Measurements from ENCODE around the gene ARFRP1.

Gene ARFRP1

DNA sequence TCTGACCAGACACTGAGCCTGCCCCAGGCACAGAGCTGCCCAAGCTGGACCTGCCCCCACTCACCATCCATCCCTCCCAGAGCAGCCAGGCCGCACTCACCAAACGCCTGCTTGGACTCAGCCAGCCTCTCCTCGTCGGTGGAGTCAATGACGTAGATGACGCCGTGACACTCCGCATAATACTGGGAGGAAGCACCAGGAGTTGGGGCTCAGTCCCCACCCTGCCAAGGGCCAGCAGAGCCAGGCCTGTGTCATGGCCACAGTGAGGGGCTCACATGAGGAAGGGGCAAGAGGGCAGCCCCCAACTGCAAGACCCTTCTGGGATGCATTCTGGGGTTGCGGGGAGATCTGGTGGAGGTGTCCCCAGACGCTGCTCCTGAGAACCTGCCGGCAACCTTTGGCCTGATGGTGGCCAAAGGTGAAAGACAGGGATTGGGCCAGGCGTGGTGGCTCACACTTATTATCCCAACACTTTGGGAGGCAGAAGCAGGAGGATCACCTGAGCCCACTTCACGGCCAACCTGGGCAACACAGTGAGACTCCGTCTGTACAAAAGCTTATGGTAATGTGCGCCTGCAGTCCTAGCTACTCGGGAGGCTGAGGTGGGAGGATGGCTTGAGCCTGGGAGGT lies 5.6 kb downstream of the ARFRP1 start:
- DNase-seq (ENCODE audit: low spot score) (no peak), FAIRE-seq (no peak)

DNA sequence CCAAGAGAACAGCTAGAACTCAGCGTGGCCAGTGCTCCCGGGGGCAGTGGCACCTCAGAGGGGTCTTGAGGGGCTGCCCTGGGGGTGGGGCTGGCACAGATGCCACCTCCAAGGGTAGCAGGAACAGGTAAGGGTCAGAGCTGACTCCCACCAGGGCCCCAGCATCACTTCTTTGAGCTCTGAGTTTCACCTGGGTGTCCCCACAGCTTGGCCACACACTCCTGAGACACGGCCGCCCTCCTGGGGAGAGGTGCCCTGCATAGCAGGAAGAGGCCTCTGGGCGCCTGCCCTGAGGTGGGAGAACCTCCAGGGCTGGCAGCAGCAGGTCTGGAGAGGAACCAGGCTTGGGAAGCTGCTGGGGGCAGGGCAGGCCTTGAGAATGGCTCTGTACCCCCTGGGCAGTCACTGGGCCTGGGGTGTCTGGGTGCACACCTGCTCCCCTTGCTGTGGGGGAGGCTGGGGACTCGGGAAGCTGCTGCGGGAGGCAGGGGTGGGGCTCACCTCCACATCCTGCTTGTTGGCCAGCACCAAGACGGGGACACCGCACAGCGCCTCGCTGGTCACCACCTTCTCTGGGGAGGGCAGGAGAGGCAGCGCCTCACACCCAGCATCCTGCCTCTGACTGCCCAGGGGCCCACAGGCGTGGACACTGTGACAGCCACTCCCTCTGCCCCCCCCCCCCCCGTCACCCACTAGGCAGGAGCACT lies 6.3 kb downstream of the ARFRP1 start:
- FAIRE-seq (no peak), DNase-seq (ENCODE audit: low spot score) (no peak)

DNA sequence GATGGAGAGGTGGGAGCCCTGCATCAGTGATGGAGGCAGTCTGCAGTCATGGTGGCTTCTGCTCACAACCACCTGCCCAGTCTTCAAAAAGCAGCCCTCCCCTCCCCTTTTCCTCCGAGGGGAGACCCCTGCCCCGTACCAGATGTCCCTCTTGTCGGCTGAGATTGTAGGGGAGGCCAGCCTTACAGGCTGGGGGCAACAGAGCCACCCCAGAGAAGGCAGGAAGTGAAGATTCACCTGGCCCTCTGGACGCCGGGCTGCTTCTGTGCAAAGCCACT lies 6.8 kb downstream of the ARFRP1 start:
- no peak for FAIRE-seq

DNA sequence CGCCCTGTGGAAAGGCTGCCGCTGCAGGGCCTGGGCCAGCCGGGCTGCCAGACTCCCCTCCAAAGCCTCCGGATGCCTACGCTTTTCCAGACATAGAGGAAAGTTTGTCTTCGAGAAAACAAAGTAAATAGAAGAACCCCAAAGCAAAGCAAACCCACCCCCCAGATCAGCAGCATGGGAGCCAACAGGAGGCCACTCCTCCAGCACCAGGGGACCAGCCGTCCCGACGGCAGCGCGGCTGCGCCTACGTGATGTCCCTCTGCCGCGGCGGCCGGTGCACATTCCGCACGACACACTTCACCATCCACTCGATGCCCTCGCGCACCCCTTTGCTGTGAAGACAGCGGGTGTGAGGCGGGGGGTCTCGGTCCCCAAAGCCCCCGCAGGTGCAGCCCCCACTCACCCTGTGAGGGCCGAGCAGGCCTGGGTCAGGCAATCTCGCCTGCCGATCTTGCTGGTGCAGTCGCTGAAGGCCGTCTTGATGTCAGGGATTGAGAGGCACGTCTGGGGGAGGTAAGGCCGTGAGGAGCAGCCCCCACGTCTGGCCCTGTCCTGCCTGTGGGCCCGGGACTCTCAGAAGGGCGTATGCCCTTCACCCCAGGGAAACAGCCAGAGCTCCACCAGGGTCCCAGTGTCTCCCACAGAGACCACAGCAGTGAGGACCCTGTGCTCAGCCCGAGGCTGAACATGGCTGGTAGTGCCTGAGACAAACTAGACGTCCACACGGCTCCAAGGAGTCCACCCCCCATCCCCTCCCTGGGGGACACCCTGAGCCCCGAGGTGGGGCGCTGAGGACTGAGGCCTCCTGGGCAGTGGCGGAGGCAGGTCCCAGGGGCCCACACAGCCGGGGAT lies 7.4 kb downstream of the ARFRP1 start:
- FAIRE-seq (no peak), DNase-seq (ENCODE audit: low spot score) (no peak)

More for the DNA sequence above, 6.8 kb downstream of the ARFRP1 start:
- no peak for DNase-seq (ENCODE audit: low spot score)

DNA sequence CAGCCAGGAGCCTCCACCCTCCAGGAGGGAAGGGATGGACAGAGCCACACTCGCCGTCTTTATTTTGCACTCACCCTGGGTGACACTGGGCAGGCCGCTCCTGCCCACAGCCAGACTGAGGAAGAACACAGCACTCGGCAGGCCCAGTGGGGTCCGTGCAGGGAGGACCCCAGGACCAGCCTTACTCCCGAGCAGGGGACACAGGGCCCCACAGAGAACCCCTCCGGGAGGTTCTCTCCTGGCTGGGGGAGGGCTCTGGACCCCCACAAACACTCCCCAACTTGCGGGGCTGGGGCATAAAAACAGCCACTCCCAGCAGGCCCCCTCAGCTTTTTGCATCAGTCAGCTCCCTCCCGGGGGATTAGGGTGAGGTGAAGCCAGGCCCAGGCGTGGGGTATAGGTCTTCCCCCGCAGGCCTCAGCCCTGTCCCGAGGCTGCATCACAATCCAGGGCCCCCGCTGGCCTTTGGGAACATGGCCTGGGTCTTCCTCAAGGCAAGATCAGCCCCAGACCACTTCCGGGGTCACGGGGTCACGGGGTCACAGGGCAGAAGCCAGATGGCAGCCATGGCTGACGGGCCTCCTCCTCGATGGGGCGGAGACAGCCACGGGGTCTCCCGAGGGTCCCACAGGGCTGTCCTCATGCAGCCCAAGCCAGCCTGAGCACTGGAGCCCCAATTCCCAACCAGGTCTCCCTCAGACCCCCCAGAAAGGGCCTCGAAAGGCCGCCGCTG lies 8.1 kb downstream of the ARFRP1 start:
- no peak for FAIRE-seq
- no peak for DNase-seq (ENCODE audit: low spot score)

DNA sequence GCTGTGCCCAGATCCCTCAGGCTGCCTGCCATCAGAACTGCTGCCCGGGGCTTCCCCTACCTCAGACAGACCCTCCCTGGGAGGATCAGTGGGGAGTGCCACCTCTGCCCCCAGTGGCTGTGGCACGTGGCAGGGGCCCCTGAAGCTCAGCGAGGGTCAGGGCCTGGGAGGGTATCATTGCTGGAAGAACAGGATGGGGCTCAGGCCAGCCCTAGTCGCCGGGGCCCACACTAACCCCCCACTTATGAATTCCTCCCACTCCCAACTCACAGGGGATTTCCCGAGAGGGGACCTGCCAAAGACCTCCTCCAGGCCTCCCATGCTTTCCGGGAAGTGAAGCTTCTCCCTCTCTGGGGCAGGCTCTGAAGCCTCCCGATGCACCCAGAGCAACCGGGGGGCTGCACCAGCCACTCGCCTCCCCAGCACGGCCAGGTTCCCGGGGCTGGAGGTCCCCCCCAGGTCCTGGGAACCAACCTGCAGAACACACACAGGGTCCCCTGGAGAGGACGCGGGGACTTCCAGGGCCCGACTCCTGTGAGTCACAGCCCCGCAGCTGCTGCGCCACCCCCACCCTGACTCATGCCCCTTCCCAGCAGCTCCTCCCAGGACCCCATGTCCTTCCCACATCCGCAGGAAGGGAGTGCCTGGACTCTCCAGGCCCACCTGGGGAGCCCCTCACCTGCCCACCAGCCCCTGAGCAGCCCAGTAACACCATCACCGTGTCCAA lies 8.9 kb downstream of the ARFRP1 start:
- DNase-seq (ENCODE audit: low spot score), result peak; percentile 93
- no peak for FAIRE-seq

DNA sequence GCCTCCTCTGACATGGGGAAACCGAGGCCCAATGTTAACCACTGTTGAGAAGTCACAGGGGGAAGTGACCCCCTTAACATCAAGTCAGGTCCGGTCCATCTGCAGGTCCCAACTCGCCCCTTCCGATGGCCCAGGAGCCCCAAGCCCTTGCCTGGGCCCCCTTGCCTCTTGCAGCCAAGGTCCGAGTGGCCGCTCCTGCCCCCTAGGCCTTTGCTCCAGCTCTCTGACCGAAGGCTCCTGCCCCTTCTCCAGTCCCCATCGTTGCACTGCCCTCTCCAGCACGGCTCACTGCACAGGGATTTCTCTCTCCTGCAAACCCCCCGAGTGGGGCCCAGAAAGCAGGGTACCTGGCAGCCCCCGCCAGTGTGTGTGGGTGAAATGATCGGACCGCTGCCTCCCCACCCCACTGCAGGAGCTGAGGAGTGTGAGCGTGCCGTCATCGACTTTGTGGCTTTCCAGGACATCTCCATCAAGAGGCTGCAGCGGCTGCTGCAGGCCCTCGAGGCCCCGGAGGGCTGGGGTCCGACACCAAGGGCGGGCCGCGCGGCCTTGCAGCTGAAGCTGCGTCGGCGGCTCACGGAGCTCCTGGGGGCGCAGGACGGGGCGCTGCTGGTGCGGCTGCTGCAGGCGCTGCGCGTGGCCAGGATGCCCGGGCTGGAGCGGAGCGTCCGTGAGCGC lies 9.8 kb downstream of the ARFRP1 start:
- no peak for FAIRE-seq
- DNase-seq (ENCODE audit: low spot score), result no peak

DNA sequence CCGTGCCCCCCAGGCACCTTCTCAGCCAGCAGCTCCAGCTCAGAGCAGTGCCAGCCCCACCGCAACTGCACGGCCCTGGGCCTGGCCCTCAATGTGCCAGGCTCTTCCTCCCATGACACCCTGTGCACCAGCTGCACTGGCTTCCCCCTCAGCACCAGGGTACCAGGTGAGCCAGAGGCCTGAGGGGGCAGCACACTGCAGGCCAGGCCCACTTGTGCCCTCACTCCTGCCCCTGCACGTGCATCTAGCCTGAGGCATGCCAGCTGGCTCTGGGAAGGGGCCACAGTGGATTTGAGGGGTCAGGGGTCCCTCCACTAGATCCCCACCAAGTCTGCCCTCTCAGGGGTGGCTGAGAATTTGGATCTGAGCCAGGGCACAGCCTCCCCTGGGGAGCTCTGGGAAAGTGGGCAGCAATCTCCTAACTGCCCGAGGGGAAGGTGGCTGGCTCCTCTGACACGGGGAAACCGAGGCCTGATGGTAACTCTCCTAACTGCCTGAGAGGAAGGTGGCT lies 10.4 kb downstream of the ARFRP1 start:
- no peak for DNase-seq (ENCODE audit: low spot score)
- FAIRE-seq, result no peak

DNA sequence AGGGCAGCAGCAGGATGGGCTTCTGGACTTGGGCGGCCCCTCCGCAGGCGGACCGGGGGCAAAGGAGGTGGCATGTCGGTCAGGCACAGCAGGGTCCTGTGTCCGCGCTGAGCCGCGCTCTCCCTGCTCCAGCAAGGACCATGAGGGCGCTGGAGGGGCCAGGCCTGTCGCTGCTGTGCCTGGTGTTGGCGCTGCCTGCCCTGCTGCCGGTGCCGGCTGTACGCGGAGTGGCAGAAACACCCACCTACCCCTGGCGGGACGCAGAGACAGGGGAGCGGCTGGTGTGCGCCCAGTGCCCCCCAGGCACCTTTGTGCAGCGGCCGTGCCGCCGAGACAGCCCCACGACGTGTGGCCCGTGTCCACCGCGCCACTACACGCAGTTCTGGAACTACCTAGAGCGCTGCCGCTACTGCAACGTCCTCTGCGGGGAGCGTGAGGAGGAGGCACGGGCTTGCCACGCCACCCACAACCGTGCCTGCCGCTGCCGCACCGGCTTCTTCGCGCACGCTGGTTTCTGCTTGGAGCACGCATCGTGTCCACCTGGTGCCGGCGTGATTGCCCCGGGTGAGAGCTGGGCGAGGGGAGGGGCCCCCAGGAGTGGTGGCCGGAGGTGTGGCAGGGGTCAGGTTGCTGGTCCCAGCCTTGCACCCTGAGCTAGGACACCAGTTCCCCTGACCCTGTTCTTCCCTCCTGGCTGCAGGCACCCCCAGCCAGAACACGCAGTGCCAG lies 11.0 kb downstream of the ARFRP1 start, which contains the start of gene TNFRSF6B:
TSS of gene TNFRSF6B (plus strand) at position 25 of the 729 bp plus-strand sequence. CDS start at position 141, 116 bp downstream.
- FAIRE-seq (no peak), DNase-seq (ENCODE audit: low spot score) (no peak)

DNA sequence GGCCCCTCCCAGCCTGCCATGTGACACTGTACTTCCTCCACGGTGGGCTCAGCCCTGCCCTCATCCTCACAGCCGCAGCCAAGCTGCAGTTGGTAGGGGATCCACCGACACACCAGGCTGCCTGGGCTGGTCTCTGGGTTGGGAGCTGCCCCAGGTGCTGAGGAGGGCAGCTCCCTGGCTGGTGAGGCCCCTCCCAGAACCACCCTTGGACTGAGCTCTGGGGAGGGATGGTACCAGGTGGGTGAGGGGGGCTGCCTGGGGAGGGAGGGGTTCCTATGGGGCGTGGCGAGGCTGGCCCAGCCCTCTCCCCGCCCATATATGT lies 11.5 kb downstream of the ARFRP1 start:
- DNase-seq (ENCODE audit: low spot score), result no peak
- FAIRE-seq, result no peak

DNA sequence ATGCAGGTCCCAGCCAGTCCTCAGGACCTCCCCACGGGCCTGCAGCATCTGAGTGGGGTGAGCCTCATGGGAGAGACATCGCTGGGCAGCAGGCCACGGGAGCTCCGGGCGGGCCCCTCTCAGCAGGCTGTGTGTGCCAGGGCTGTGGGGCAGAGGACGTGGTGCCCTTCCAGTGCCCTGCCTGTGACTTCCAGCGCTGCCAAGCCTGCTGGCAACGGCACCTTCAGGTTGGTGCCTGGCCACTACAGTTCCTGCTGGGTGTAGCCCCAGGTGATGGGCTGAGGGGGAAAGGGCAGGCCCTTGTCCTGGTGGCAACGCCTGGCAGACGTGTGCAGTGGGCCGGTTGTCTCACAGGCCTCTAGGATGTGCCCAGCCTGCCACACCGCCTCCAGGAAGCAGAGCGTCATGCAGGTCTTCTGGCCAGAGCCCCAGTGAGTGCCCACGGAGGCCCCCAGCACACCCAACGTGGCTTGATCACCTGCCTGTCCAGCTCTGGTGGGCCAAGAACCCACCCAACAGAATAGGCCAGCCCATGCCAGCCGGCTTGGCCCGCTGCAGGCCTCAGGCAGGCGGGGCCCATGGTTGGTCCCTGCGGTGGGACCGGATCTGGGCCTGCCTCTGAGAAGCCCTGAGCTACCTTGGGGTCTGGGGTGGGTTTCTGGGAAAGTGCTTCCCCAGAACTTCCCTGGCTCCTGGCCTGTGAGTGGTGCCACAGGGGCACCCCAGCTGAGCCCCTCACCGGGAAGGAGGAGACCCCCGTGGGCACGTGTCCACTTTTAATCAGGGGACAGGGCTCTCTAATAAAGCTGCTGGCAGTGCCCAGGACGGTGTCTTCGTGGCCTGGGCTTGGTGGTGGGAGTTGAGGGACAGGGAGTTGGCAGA lies 12.1 kb downstream of the ARFRP1 start:
- FAIRE-seq (no peak), DNase-seq (ENCODE audit: low spot score) (no peak)

DNA sequence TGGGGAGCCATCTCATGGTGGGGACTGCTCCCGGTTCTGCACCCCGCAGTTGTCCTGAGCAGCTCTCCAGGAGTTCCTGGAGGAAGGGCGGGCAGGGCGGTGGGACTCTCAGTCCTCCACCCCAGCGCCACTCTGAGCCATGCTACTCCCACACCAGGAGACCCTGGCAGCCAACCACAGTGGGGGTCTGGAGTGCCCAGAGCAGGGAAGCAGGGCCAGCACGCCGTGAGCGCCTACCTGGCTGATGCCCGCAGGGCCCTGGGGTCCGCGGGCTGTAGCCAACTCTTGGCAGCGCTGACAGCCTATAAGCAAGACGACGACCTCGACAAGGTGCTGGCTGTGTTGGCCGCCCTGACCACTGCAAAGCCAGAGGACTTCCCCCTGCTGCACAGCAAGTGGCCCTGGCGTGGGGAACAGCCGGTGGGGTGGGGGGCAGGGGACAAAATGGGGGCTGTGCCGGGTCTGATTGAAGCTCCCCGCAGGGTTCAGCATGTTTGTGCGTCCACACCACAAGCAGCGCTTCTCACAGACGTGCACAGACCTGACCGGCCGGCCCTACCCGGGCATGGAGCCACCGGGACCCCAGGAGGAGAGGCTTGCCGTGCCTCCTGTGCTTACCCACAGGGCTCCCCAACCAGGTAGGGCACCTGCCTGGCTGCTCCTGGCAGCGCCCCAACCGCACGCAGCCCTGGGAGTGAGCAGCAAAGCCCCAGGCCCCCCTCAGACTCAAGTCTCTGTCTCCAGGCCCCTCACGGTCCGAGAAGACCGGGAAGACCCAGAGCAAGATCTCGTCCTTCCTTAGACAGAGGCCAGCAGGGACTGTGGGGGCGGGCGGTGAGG lies 13.0 kb downstream of the ARFRP1 start:
- DNase-seq (ENCODE audit: low spot score), result no peak
- FAIRE-seq, result no peak

DNA sequence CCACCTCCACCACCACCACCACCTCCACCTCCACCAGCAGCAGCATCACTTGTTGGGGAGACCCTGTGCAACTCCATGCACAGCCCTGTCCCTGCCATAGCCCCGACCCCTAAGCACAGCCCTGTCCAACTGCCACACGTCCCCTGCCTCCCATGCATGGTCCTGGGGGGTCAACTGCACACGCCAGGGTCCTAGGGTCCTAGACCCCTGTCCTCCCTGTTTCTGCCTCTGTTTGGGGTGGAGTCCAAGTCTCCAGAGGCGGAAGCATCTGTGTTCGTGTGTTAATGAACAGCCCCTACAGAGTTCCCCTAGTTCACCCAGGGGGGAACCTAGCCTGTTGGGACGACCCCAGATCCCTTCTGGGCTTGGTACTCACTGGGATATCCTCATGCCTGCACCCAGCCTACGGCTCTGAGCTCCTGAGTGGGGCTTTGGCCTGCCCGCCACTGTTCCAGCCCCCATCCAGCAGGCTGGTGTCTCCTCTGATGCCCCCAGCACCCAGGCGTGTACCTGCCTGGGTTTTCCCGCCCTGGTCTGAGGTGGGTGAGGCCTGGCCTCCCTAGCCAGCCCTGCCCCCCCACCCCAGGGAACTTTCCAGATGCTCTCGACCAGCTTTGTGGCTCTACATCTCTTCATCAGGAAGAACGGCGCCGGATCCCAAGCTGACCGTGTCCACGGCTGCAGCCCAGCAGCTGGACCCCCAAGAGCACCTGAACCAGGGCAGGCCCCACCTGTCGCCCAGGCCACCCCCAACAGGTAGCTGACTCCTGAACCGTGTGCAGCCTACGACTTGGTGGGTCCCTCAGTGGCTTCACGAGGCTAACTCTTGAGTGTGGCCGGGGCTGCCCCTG lies 13.8 kb downstream of the ARFRP1 start:
- no peak for DNase-seq (ENCODE audit: low spot score)
- no peak for FAIRE-seq

DNA sequence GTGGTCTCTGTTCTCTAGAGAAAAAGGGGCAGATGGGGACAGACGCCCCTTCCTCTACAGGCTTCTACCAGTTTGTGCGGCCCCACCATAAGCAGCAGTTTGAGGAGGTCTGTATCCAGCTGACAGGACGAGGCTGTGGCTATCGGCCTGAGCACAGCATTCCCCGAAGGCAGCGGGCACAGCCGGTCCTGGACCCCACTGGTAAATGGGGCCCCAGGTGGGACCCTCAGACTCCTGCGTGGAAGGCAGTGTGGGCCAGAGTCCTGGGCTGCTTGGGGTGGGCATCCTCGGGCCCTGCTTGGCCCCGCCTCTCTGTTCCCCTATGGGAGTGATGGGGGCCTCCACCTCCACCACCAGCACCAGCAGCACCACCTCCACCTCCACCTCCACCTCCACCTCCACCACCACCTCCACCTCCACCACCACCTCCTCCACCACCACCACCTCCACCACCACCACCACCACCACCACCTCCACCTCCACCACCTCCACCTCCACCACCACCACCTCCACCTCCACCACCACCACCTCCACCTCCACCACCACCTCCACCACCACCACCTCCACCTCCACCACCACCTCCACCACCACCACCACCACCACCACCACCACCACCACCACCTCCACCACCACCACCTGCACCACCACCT lies 14.6 kb downstream of the ARFRP1 start:
- DNase-seq (ENCODE audit: low spot score), result no peak

DNA sequence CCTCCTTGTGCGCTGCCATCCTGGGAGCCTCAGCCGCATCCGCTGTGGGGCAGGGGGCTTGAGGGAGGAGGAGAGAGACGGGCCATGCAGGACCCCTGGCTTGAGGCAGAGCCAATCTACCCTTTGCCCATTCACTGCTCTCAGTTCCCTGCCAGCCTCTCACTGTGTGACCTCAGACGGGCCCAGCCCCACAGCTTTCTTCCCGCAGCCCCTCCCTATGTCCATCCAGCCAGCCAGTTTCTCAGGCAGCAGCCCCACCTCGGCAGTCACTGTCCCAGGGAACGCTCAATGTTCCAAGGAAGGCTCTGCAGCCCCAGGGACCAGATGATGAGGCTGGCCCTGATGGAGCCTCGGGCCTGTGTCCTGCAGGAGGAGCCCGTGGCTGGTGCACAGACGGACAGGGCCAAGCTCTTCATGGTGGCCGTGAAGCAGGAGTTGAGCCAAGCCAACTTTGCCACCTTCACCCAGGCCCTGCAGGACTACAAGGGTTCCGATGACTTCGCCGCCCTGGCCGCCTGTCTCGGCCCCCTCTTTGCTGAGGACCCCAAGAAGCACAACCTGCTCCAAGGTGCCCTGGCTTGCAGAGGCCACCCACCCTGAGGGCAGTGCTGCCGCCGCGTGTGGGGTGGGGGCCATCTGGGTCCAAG lies 15.2 kb downstream of the ARFRP1 start:
- FAIRE-seq (no peak), DNase-seq (ENCODE audit: low spot score) (peak; percentile 45)

More for the DNA sequence above, 14.6 kb downstream of the ARFRP1 start:
- peak; percentile 99 for FAIRE-seq
